Measurements from ENCODE around the gene HOXA11.

Gene HOXA11

GRCh38 chr7:27179503-27180430 lies 5.3 kb downstream of the HOXA11 start:
- no peak for DNase-seq

- DNase-seq = no peak
These were observed 6.0 kb downstream of the HOXA11 start for GRCh38 chr7:27179030-27179429.

GRCh38 chr7:27178366-27178765 lies 6.7 kb downstream of the HOXA11 start:
- DNase-seq = no peak

- no peak for DNase-seq
These were observed 7.2 kb downstream of the HOXA11 start for GRCh38 chr7:27177795-27178320.

- DNase-seq = no peak
These were observed 7.9 kb downstream of the HOXA11 start for GRCh38 chr7:27176962-27177794.

- no peak for DNase-seq
These were observed 8.5 kb downstream of the HOXA11 start for GRCh38 chr7:27176524-27176845.

- no peak for DNase-seq
These were observed 9.2 kb downstream of the HOXA11 start for GRCh38 chr7:27175626-27176523.

- no peak for DNase-seq
These were observed 10.0 kb downstream of the HOXA11 start for GRCh38 chr7:27174874-27175625.

- no peak for DNase-seq
These were observed 10.8 kb downstream of the HOXA11 start, which contains the start of gene HOXA10 for GRCh38 chr7:27173956-27174873. HOXA10 (minus strand) TSS chr7:27174320; CDS start chr7:27174306, 14 bp downstream.

- no peak for DNase-seq
These were observed 11.5 kb downstream of the HOXA11 start for GRCh38 chr7:27173511-27173955.

- no peak for DNase-seq
These were observed 12.1 kb downstream of the HOXA11 start for GRCh38 chr7:27172823-27173510.

GRCh38 chr7:27172315-27172774 lies 12.7 kb downstream of the HOXA11 start:
- no peak for DNase-seq

- DNase-seq = no peak
These were observed 13.3 kb downstream of the HOXA11 start for GRCh38 chr7:27171637-27172314.

GRCh38 chr7:27171325-27171636 lies 13.8 kb downstream of the HOXA11 start:
- no peak for DNase-seq

GRCh38 chr7:27170426-27171324 lies 14.4 kb downstream of the HOXA11 start:
- DNase-seq = no peak

- no peak for DNase-seq
These were observed 15.2 kb downstream of the HOXA11 start for GRCh38 chr7:27169658-27170425.

GRCh38 chr7:27168265-27168947 lies 16.6 kb downstream of the HOXA11 start:
- DNase-seq = no peak
